ENCODE results near the gene BTBD19. TPM values are rescaled to one million over a fixed set of nuclear protein-coding genes. Genes with fewer than 3 reads are reported as not detected.

Gene BTBD19
- total and polyA plus RNA-seq, 2 of the 8 experiments (the other 6 are each of a cell fraction or from before 2014, with no cell fraction given), result 1.1 TPM

- Histone ChIP-seq H3K14ac (ENCODE audit: insufficient read length) (no peak overlapping the region), H3K27me3 (replicated peaks in 1 of 4; ENCODE audit: control insufficient read depth in 3 of 4, extremely low read depth in 1 of 4, insufficient read depth in 3 of 4, low read length in 3 of 4) (peaks cover 0 to 3% (median 0%) of the 10 kb centered on the region in 4 experiments; a peak in 3 of 7 replicates), H2BK20ac (ENCODE audit: low read length) (no peak overlapping the region), H2BK5ac (ENCODE audit: low read depth, low read length) (no peak overlapping the region), H2AK5ac (ENCODE audit: low read depth, low read length) (0 out of 2 replicates have a peak overlapping the region, but pooled peaks have one; percentile 75), H4K20me1 (replicated peaks in 1 of 2; ENCODE audit: control insufficient read depth in 1 of 2, insufficient read depth in 2 of 2, low read length in 2 of 2) (no peaks in the 10 kb centered on the region), H4K5ac (ENCODE audit: insufficient read length, low read depth, low read length) (no peak overlapping the region), H3K9me3 (ENCODE audit: insufficient read depth in 2 of 2, low read depth in 1 of 2, low read length in 1 of 2) (no peaks in the 10 kb centered on the region), H3K56ac (replicated peaks; ENCODE audit: insufficient read length, low read depth, low read length) (no peak overlapping the region), H3K23ac (ENCODE audit: insufficient read length) (no peak overlapping the region), H3K4me1 (replicated peaks in 1 of 4; ENCODE audit: control insufficient read depth in 3 of 4, insufficient read depth in 4 of 4, low read length in 3 of 4) (peaks cover 2 to 9% (median 7%) of the 10 kb centered on the region in 4 experiments; a peak in 6 of 7 replicates), H2BK15ac (ENCODE audit: low read length) (peak overlapping the region; percentile 92; the same call in 1 of the 2 replicates), H3K79me1 (ENCODE audit: low read depth, low read length) (no peaks in the 10 kb centered on the region), H3K4ac (replicated peaks; ENCODE audit: insufficient read length, low read depth, low read length) (no peak overlapping the region), H3K4me3 (ENCODE audit: extremely low read depth in 1 of 4, insufficient read depth in 2 of 4, low read depth in 3 of 4, low read length in 4 of 4) (no peak overlapping the region), H3K27ac (ENCODE audit: low read depth, low read length) (no peak overlapping the region), H2BK120ac (replicated peaks; ENCODE audit: low read depth, low read length) (no peak overlapping the region), H2BK12ac (ENCODE audit: low read depth, low read length) (peak overlapping the region; percentile 94; the same call in 1 of the 2 replicates), H3K4me2 (ENCODE audit: insufficient read depth in 1 of 2, low read depth in 2 of 2, low read length in 2 of 2) (no peak overlapping the region), H3K36me3 (ENCODE audit: control insufficient read depth in 2 of 4, insufficient read depth in 4 of 4, low read length in 3 of 4) (no peaks in the 10 kb centered on the region), H4K8ac (ENCODE audit: extremely low read depth, insufficient read depth, low read length) (no peak overlapping the region), H3K9ac (replicated peaks in 1 of 4; ENCODE audit: extremely low read depth in 1 of 4, low read depth in 3 of 4, low read length in 3 of 4) (no peak overlapping the region), H3K18ac (ENCODE audit: extremely low read depth, low read length) (no peak overlapping the region), H3K79me2 (ENCODE audit: control insufficient read depth in 1 of 2, insufficient read depth in 2 of 2, low read length in 2 of 2) (no peaks in the 10 kb centered on the region), H2AFZ (ENCODE audit: low read length) (no peak overlapping the region), H3K23me2 (ENCODE audit: low read depth, low read length) (peaks cover 13% of the 10 kb centered on the region), H4K91ac (replicated peaks; ENCODE audit: insufficient read length, low read length) (no peak overlapping the region)
- TF ChIP-seq MAX (IDR thresholded peaks at IDR 0.05) (no peak), RFX5 (IDR thresholded peaks at IDR 0.05; ENCODE audit: borderline replicate concordance, low read depth, low read length) (no peak), SIX5 (IDR thresholded peaks at IDR 0.05; ENCODE audit: low read depth, low read length) (no peak)
- DNase-seq (ENCODE audit: low read depth in 1 of 2, low spot score in 2 of 2), result no peak
- ChIA-PET CTCF (ENCODE audit: partially characterized antibody) (interaction anchor here (0.9 to 3.4 kb wide), 16 partner anchors 9 to 193 kb away, joined by 3 to 21 read pairs (median 5); partner anchors contain the start of genes BEST4, BTBD19, DYNLT4 and HECTD3), POLR2A (ENCODE audit: partially characterized antibody) (interaction anchor here (1.0 to 16.6 kb wide), 10 partner anchors 12 to 507 kb away, joined by 3 to 547 read pairs (median 95); partner anchors contain the start of genes BEST4, BTBD19, DYNLT4 and HECTD3)
- FAIRE-seq, result no peak
- 90% methylated on average over 10 of the region's 11 CpGs; no CpG with 5 or more reads in 1 of the 2 experiments for WGBS, 2 experiments (ENCODE audit: extremely low coverage in 1 of 2, insufficient coverage in 1 of 2, insufficient read length in 1 of 2, insufficient replicate concordance in 2 of 2, low coverage in 1 of 2, low lambda C conversion rate in 2 of 2, missing lambda C conversion rate in 1 of 2)
Observed at GRCh38 chr1:44817771-44818495, 9.6 kb downstream of the BTBD19 start.

Measured in H1 (cell line).